HuH-7 (cell line): ENCODE results near the gene FOXN4.

Experiments used
- DNase-seq: peaks from one replicate; pipeline ENCODE4 v3.0.0; 2011; ENCODE audit warnings: low spot score

The FOXN4 gene

GRCh38 chr12:109258607-109259544, 50.2 kb downstream of the FOXN4 start:
- DNase-seq: no peak

GRCh38 chr12:109258201-109258600, 50.9 kb downstream of the FOXN4 start:
- DNase-seq: no peak

- DNase-seq: no peak
Observed at GRCh38 chr12:109256011-109256410, 53.1 kb downstream of the FOXN4 start.

GRCh38 chr12:109255377-109255776, 53.7 kb downstream of the FOXN4 start:
- peak; percentile 50 for DNase-seq

- no peak for DNase-seq
Observed at GRCh38 chr12:109253913-109254544, 55.1 kb downstream of the FOXN4 start.

GRCh38 chr12:109252799-109253198, 56.3 kb downstream of the FOXN4 start:
- no peak for DNase-seq

- DNase-seq: no peak
Observed at GRCh38 chr12:109250523-109250922, 58.6 kb downstream of the FOXN4 start.

- peak; percentile 43 for DNase-seq
Observed at GRCh38 chr12:109247831-109248654, 61.0 kb downstream of the FOXN4 start.

GRCh38 chr12:109246221-109246620, 62.9 kb downstream of the FOXN4 start:
- no peak for DNase-seq

GRCh38 chr12:109244073-109244472, 65.0 kb downstream of the FOXN4 start:
- no peak for DNase-seq

- no peak for DNase-seq
Observed at GRCh38 chr12:109241936-109242335, 67.1 kb downstream of the FOXN4 start.

GRCh38 chr12:109240365-109240764, 68.7 kb downstream of the FOXN4 start:
- no peak for DNase-seq

GRCh38 chr12:109239691-109240090, 69.4 kb downstream of the FOXN4 start:
- no peak for DNase-seq

GRCh38 chr12:109239179-109239578, 69.9 kb downstream of the FOXN4 start:
- DNase-seq: no peak

GRCh38 chr12:109236257-109236656, 72.8 kb downstream of the FOXN4 start:
- DNase-seq: no peak

- DNase-seq: no peak
Observed at GRCh38 chr12:109234012-109234411, 75.1 kb downstream of the FOXN4 start.

GRCh38 chr12:109232731-109233130, 76.4 kb downstream of the FOXN4 start:
- no peak for DNase-seq

- no peak for DNase-seq
Observed at GRCh38 chr12:109230193-109230592, 78.9 kb downstream of the FOXN4 start.

GRCh38 chr12:109228664-109229063, 80.4 kb downstream of the FOXN4 start:
- DNase-seq: no peak
